ENCODE measurements around the gene DNAJC13.
"Not testable (repeated sequence)": the region's sequence is repeated elsewhere in the genome, so short reads cannot be mapped to it uniquely, and the experiment has no call there.

The DNAJC13 gene

GRCh38 chr3:132553826-132554225 lies 136.5 kb downstream of the DNAJC13 start:
- no peak overlapping the region for H3K4me3 ChIP-seq (ENCODE audit: low read depth in 1 of 2, low read length in 2 of 2)
- H3K9me3 ChIP-seq (ENCODE audit: control insufficient read depth in 1 of 2, low read length in 2 of 2), result no peaks in the 10 kb centered on the region
- H3K36me3 ChIP-seq (ENCODE audit: control insufficient read depth in 1 of 2, insufficient read depth in 2 of 2, low read length in 2 of 2), result peaks cover 0 to 7% of the 10 kb centered on the region in 2 donors
- H3K4me1 ChIP-seq (ENCODE audit: control insufficient read depth in 1 of 2, insufficient read depth in 2 of 2, low read length in 2 of 2), result peaks cover 4 to 11% of the 10 kb centered on the region in 2 donors
- no peak overlapping the region for H3K9ac ChIP-seq (ENCODE audit: low read depth in 1 of 2, low read length in 2 of 2)
- H3K27me3 ChIP-seq (ENCODE audit: control insufficient read depth in 1 of 2, insufficient read depth in 2 of 2, low read length in 2 of 2), result no peaks in the 10 kb centered on the region
- no peak overlapping the region for H3K27ac ChIP-seq (ENCODE audit: low read depth, low read length)

GRCh38 chr3:132554437-132554836 lies 137.1 kb downstream of the DNAJC13 start:
- no peak overlapping the region for H3K27ac ChIP-seq (ENCODE audit: low read depth, low read length)
- H3K9ac ChIP-seq (ENCODE audit: low read depth in 1 of 2, low read length in 2 of 2), result no peak overlapping the region
- no peaks in the 10 kb centered on the region for H3K27me3 ChIP-seq (ENCODE audit: control insufficient read depth in 1 of 2, insufficient read depth in 2 of 2, low read length in 2 of 2)
- H3K9me3 ChIP-seq (ENCODE audit: control insufficient read depth in 1 of 2, low read length in 2 of 2), result no peaks in the 10 kb centered on the region
- H3K36me3 ChIP-seq (ENCODE audit: control insufficient read depth in 1 of 2, insufficient read depth in 2 of 2, low read length in 2 of 2), result peaks cover 0 to 14% of the 10 kb centered on the region in 2 donors
- no peak overlapping the region for H3K4me3 ChIP-seq (ENCODE audit: low read depth in 1 of 2, low read length in 2 of 2)
- H3K4me1 ChIP-seq (ENCODE audit: control insufficient read depth in 1 of 2, insufficient read depth in 2 of 2, low read length in 2 of 2), result peaks cover 4 to 11% of the 10 kb centered on the region in 2 donors

GRCh38 chr3:132555306-132556035 lies 138.2 kb downstream of the DNAJC13 start:
- peaks cover 0 to 5% of the 10 kb centered on the region in 2 donors for H3K4me1 ChIP-seq (ENCODE audit: control insufficient read depth in 1 of 2, insufficient read depth in 2 of 2, low read length in 2 of 2)
- no peak overlapping the region for H3K27ac ChIP-seq (ENCODE audit: low read depth, low read length)
- no peaks in the 10 kb centered on the region for H3K9me3 ChIP-seq (ENCODE audit: control insufficient read depth in 1 of 2, low read length in 2 of 2)

GRCh38 chr3:132556036-132556386 lies 138.7 kb downstream of the DNAJC13 start:
- not testable (repeated sequence) for H3K4me3 ChIP-seq (ENCODE audit: low read depth in 1 of 2, low read length in 2 of 2); H3K4me1 ChIP-seq (ENCODE audit: control insufficient read depth in 1 of 2, insufficient read depth in 2 of 2, low read length in 2 of 2); H3K27ac ChIP-seq (ENCODE audit: low read depth, low read length); H3K27me3 ChIP-seq (ENCODE audit: control insufficient read depth in 1 of 2, insufficient read depth in 2 of 2, low read length in 2 of 2); H3K9me3 ChIP-seq (ENCODE audit: control insufficient read depth in 1 of 2, low read length in 2 of 2); H3K9ac ChIP-seq (ENCODE audit: low read depth in 1 of 2, low read length in 2 of 2)
- H3K36me3 ChIP-seq (ENCODE audit: control insufficient read depth in 1 of 2, insufficient read depth in 2 of 2, low read length in 2 of 2), result peaks cover 0 to 18% of the 10 kb centered on the region in 2 donors

More at GRCh38 chr3:132555306-132556035, 138.2 kb downstream of the DNAJC13 start:
- no peaks in the 10 kb centered on the region for H3K27me3 ChIP-seq (ENCODE audit: control insufficient read depth in 1 of 2, insufficient read depth in 2 of 2, low read length in 2 of 2)
- no peak overlapping the region for H3K9ac ChIP-seq (ENCODE audit: low read depth in 1 of 2, low read length in 2 of 2)
- no peak overlapping the region for H3K4me3 ChIP-seq (ENCODE audit: low read depth in 1 of 2, low read length in 2 of 2)
- H3K36me3 ChIP-seq (ENCODE audit: control insufficient read depth in 1 of 2, insufficient read depth in 2 of 2, low read length in 2 of 2), result peaks cover 0 to 14% of the 10 kb centered on the region in 2 donors

GRCh38 chr3:132556508-132557159 lies 139.3 kb downstream of the DNAJC13 start:
- H3K4me3 ChIP-seq (ENCODE audit: low read depth in 1 of 2, low read length in 2 of 2), result no peak overlapping the region
- no peak overlapping the region for H3K27ac ChIP-seq (ENCODE audit: low read depth, low read length)

GRCh38 chr3:132561003-132561402 lies 143.7 kb downstream of the DNAJC13 start:
- no peaks in the 10 kb centered on the region for H3K4me1 ChIP-seq (ENCODE audit: control insufficient read depth in 1 of 2, insufficient read depth in 2 of 2, low read length in 2 of 2)
- no peaks in the 10 kb centered on the region for H3K27me3 ChIP-seq (ENCODE audit: control insufficient read depth in 1 of 2, insufficient read depth in 2 of 2, low read length in 2 of 2)
- no peak overlapping the region for H3K27ac ChIP-seq (ENCODE audit: low read depth, low read length)
- H3K36me3 ChIP-seq (ENCODE audit: control insufficient read depth in 1 of 2, insufficient read depth in 2 of 2, low read length in 2 of 2), result peaks cover 0 to 19% of the 10 kb centered on the region in 2 donors
- H3K4me3 ChIP-seq (ENCODE audit: low read depth in 1 of 2, low read length in 2 of 2), result no peak overlapping the region
- no peaks in the 10 kb centered on the region for H3K9me3 ChIP-seq (ENCODE audit: control insufficient read depth in 1 of 2, low read length in 2 of 2)
- no peak overlapping the region for H3K9ac ChIP-seq (ENCODE audit: low read depth in 1 of 2, low read length in 2 of 2)

More at GRCh38 chr3:132556508-132557159, 139.3 kb downstream of the DNAJC13 start:
- no peaks in the 10 kb centered on the region for H3K4me1 ChIP-seq (ENCODE audit: control insufficient read depth in 1 of 2, insufficient read depth in 2 of 2, low read length in 2 of 2)
- H3K9ac ChIP-seq (ENCODE audit: low read depth in 1 of 2, low read length in 2 of 2), result no peak overlapping the region
- no peaks in the 10 kb centered on the region for H3K27me3 ChIP-seq (ENCODE audit: control insufficient read depth in 1 of 2, insufficient read depth in 2 of 2, low read length in 2 of 2)
- H3K36me3 ChIP-seq (ENCODE audit: control insufficient read depth in 1 of 2, insufficient read depth in 2 of 2, low read length in 2 of 2), result peaks cover 0 to 19% of the 10 kb centered on the region in 2 donors
- no peaks in the 10 kb centered on the region for H3K9me3 ChIP-seq (ENCODE audit: control insufficient read depth in 1 of 2, low read length in 2 of 2)

GRCh38 chr3:132563420-132564069 lies 146.2 kb downstream of the DNAJC13 start:
- no peak overlapping the region for H3K27ac ChIP-seq (ENCODE audit: low read depth, low read length)
- no peak overlapping the region for H3K4me3 ChIP-seq (ENCODE audit: low read depth in 1 of 2, low read length in 2 of 2)
- H3K36me3 ChIP-seq (ENCODE audit: control insufficient read depth in 1 of 2, insufficient read depth in 2 of 2, low read length in 2 of 2), result peaks cover 0 to 15% of the 10 kb centered on the region in 2 donors
- no peaks in the 10 kb centered on the region for H3K9me3 ChIP-seq (ENCODE audit: control insufficient read depth in 1 of 2, low read length in 2 of 2)
- no peak overlapping the region for H3K9ac ChIP-seq (ENCODE audit: low read depth in 1 of 2, low read length in 2 of 2)
- no peaks in the 10 kb centered on the region for H3K27me3 ChIP-seq (ENCODE audit: control insufficient read depth in 1 of 2, insufficient read depth in 2 of 2, low read length in 2 of 2)
- H3K4me1 ChIP-seq (ENCODE audit: control insufficient read depth in 1 of 2, insufficient read depth in 2 of 2, low read length in 2 of 2), result no peaks in the 10 kb centered on the region

GRCh38 chr3:132564070-132564465 lies 146.8 kb downstream of the DNAJC13 start:
- H3K36me3 ChIP-seq (ENCODE audit: control insufficient read depth in 1 of 2, insufficient read depth in 2 of 2, low read length in 2 of 2), result peaks cover 0 to 9% of the 10 kb centered on the region in 2 donors
- no peaks in the 10 kb centered on the region for H3K4me1 ChIP-seq (ENCODE audit: control insufficient read depth in 1 of 2, insufficient read depth in 2 of 2, low read length in 2 of 2)
- no peak overlapping the region for H3K9ac ChIP-seq (ENCODE audit: low read depth in 1 of 2, low read length in 2 of 2)
- no peak overlapping the region for H3K4me3 ChIP-seq (ENCODE audit: low read depth in 1 of 2, low read length in 2 of 2)
- H3K27me3 ChIP-seq (ENCODE audit: control insufficient read depth in 1 of 2, insufficient read depth in 2 of 2, low read length in 2 of 2), result no peaks in the 10 kb centered on the region
- H3K9me3 ChIP-seq (ENCODE audit: control insufficient read depth in 1 of 2, low read length in 2 of 2), result no peaks in the 10 kb centered on the region
- H3K27ac ChIP-seq (ENCODE audit: low read depth, low read length), result no peak overlapping the region

- Histone ChIP-seq H3K27me3 (ENCODE audit: control insufficient read depth in 1 of 2, insufficient read depth in 2 of 2, low read length in 2 of 2) (no peaks in the 10 kb centered on the region), H3K9me3 (ENCODE audit: control insufficient read depth in 1 of 2, low read length in 2 of 2) (no peaks in the 10 kb centered on the region), H3K36me3 (ENCODE audit: control insufficient read depth in 1 of 2, insufficient read depth in 2 of 2, low read length in 2 of 2) (peaks cover 0 to 7% of the 10 kb centered on the region in 2 donors), H3K27ac (ENCODE audit: low read depth, low read length) (no peak overlapping the region), H3K9ac (ENCODE audit: low read depth in 1 of 2, low read length in 2 of 2) (no peak overlapping the region), H3K4me3 (ENCODE audit: low read depth in 1 of 2, low read length in 2 of 2) (no peak overlapping the region), H3K4me1 (ENCODE audit: control insufficient read depth in 1 of 2, insufficient read depth in 2 of 2, low read length in 2 of 2) (no peaks in the 10 kb centered on the region)
Measured at GRCh38 chr3:132568422-132568821, 151.1 kb downstream of the DNAJC13 start.

- Histone ChIP-seq H3K4me3 (ENCODE audit: low read depth in 1 of 2, low read length in 2 of 2) (no peak overlapping the region), H3K27ac (ENCODE audit: low read depth, low read length) (no peak overlapping the region), H3K36me3 (ENCODE audit: control insufficient read depth in 1 of 2, insufficient read depth in 2 of 2, low read length in 2 of 2) (peaks cover 0 to 11% of the 10 kb centered on the region in 2 donors), H3K9ac (ENCODE audit: low read depth in 1 of 2, low read length in 2 of 2) (no peak overlapping the region), H3K27me3 (ENCODE audit: control insufficient read depth in 1 of 2, insufficient read depth in 2 of 2, low read length in 2 of 2) (no peaks in the 10 kb centered on the region), H3K4me1 (ENCODE audit: control insufficient read depth in 1 of 2, insufficient read depth in 2 of 2, low read length in 2 of 2) (no peaks in the 10 kb centered on the region), H3K9me3 (ENCODE audit: control insufficient read depth in 1 of 2, low read length in 2 of 2) (no peaks in the 10 kb centered on the region)
Measured at GRCh38 chr3:132569153-132569552, 151.9 kb downstream of the DNAJC13 start.
